Measurements from ENCODE around the gene FSTL4. TPM values are rescaled to one million over a fixed set of nuclear protein-coding genes. Genes with fewer than 3 reads are reported as not detected.

The FSTL4 gene
- total RNA-seq, 3 donors from 2014 or later = 0.42 to 1.7 (median 0.46) TPM

- no peak for ATAC-seq
- no peak overlapping the region for H3K4me3 Mint-ChIP-seq
- H3K4me1 Mint-ChIP-seq (ENCODE audit: low read depth) = no peaks in the 10 kb centered on the region
- no peaks in the 10 kb centered on the region for H3K36me3 Mint-ChIP-seq (ENCODE audit: insufficient read depth)
- H3K9me3 Mint-ChIP-seq = no peaks in the 10 kb centered on the region
- H3K27me3 Mint-ChIP-seq (ENCODE audit: low read depth) = peaks cover 4% of the 10 kb centered on the region
- no peak for DNase-seq
Observed at GRCh38 chr5:133338504-133339355, 273.6 kb downstream of the FSTL4 start.

GRCh38 chr5:133337795-133338445, 274.4 kb downstream of the FSTL4 start:
- Mint-ChIP-seq H3K4me1 (ENCODE audit: low read depth) (no peaks in the 10 kb centered on the region), H3K27me3 (ENCODE audit: low read depth) (peaks cover 6% of the 10 kb centered on the region), H3K36me3 (ENCODE audit: insufficient read depth) (no peaks in the 10 kb centered on the region), H3K9me3 (no peaks in the 10 kb centered on the region), H3K4me3 (no peak overlapping the region)
- no peak for DNase-seq
- no peak for ATAC-seq

- no peak for ATAC-seq
- H3K4me3 Mint-ChIP-seq = no peak overlapping the region
- H3K4me1 Mint-ChIP-seq (ENCODE audit: low read depth) = no peaks in the 10 kb centered on the region
- no peaks in the 10 kb centered on the region for H3K9me3 Mint-ChIP-seq
- no peak for DNase-seq
- H3K36me3 Mint-ChIP-seq (ENCODE audit: insufficient read depth) = no peaks in the 10 kb centered on the region
- H3K27me3 Mint-ChIP-seq (ENCODE audit: low read depth) = peaks cover 6% of the 10 kb centered on the region
Observed at GRCh38 chr5:133336969-133337410, 275.4 kb downstream of the FSTL4 start.

GRCh38 chr5:133336121-133336968, 276.0 kb downstream of the FSTL4 start:
- Mint-ChIP-seq H3K36me3 (ENCODE audit: insufficient read depth) (no peaks in the 10 kb centered on the region), H3K9me3 (no peaks in the 10 kb centered on the region), H3K27me3 (ENCODE audit: low read depth) (peaks cover 6% of the 10 kb centered on the region), H3K4me1 (ENCODE audit: low read depth) (no peaks in the 10 kb centered on the region), H3K4me3 (no peak overlapping the region)
- ATAC-seq (no peak), DNase-seq (no peak)

- no peak for DNase-seq
- ATAC-seq = no peak
- Mint-ChIP-seq H3K36me3 (ENCODE audit: insufficient read depth) (no peaks in the 10 kb centered on the region), H3K4me1 (ENCODE audit: low read depth) (no peaks in the 10 kb centered on the region), H3K9me3 (no peaks in the 10 kb centered on the region), H3K27me3 (ENCODE audit: low read depth) (peaks cover 6% of the 10 kb centered on the region), H3K4me3 (no peak overlapping the region)
Observed at GRCh38 chr5:133334796-133335639, 277.3 kb downstream of the FSTL4 start.

GRCh38 chr5:133333326-133334150, 278.8 kb downstream of the FSTL4 start:
- Mint-ChIP-seq H3K4me3 (no peak overlapping the region), H3K9me3 (no peaks in the 10 kb centered on the region), H3K36me3 (ENCODE audit: insufficient read depth) (no peaks in the 10 kb centered on the region), H3K4me1 (ENCODE audit: low read depth) (no peaks in the 10 kb centered on the region), H3K27me3 (ENCODE audit: low read depth) (peaks cover 2% of the 10 kb centered on the region)
- ATAC-seq = no peak
- no peak for DNase-seq

GRCh38 chr5:133332439-133333024, 279.8 kb downstream of the FSTL4 start:
- DNase-seq (no peak), ATAC-seq (peak in 1 of 2 donors; percentile 25)
- Mint-ChIP-seq H3K9me3 (no peaks in the 10 kb centered on the region), H3K4me1 (ENCODE audit: low read depth) (no peaks in the 10 kb centered on the region), H3K36me3 (ENCODE audit: insufficient read depth) (no peaks in the 10 kb centered on the region), H3K4me3 (no peak overlapping the region), H3K27me3 (ENCODE audit: low read depth) (peaks cover 2% of the 10 kb centered on the region)

GRCh38 chr5:133331941-133332340, 280.4 kb downstream of the FSTL4 start:
- ATAC-seq (no peak), DNase-seq (no peak)
- no peaks in the 10 kb centered on the region for H3K36me3 Mint-ChIP-seq (ENCODE audit: insufficient read depth)
- H3K9me3 Mint-ChIP-seq = no peaks in the 10 kb centered on the region
- H3K4me3 Mint-ChIP-seq = no peak overlapping the region
- H3K4me1 Mint-ChIP-seq (ENCODE audit: low read depth) = no peaks in the 10 kb centered on the region
- peaks cover 2% of the 10 kb centered on the region for H3K27me3 Mint-ChIP-seq (ENCODE audit: low read depth)

- Mint-ChIP-seq H3K9me3 (no peaks in the 10 kb centered on the region), H3K4me3 (no peak overlapping the region), H3K36me3 (ENCODE audit: insufficient read depth) (no peaks in the 10 kb centered on the region), H3K4me1 (ENCODE audit: low read depth) (no peaks in the 10 kb centered on the region), H3K27me3 (ENCODE audit: low read depth) (peaks cover 2% of the 10 kb centered on the region)
- ATAC-seq = no peak
- no peak for DNase-seq
Observed at GRCh38 chr5:133330956-133331355, 281.4 kb downstream of the FSTL4 start.

GRCh38 chr5:133328800-133329199, 283.5 kb downstream of the FSTL4 start:
- Mint-ChIP-seq H3K27me3 (ENCODE audit: low read depth) (peaks cover 2% of the 10 kb centered on the region), H3K4me1 (ENCODE audit: low read depth) (no peaks in the 10 kb centered on the region), H3K4me3 (no peak overlapping the region), H3K9me3 (no peaks in the 10 kb centered on the region), H3K36me3 (ENCODE audit: insufficient read depth) (no peaks in the 10 kb centered on the region)
- DNase-seq = no peak
- no peak for ATAC-seq

- no peak for ATAC-seq
- Mint-ChIP-seq H3K36me3 (ENCODE audit: insufficient read depth) (no peaks in the 10 kb centered on the region), H3K4me1 (ENCODE audit: low read depth) (no peaks in the 10 kb centered on the region), H3K4me3 (no peak overlapping the region), H3K9me3 (no peaks in the 10 kb centered on the region), H3K27me3 (ENCODE audit: low read depth) (no peaks in the 10 kb centered on the region)
- DNase-seq = no peak
Observed at GRCh38 chr5:133327946-133328401, 284.4 kb downstream of the FSTL4 start.

- ATAC-seq = no peak
- peaks cover 10% of the 10 kb centered on the region for H3K4me1 Mint-ChIP-seq (ENCODE audit: low read depth)
Observed at GRCh38 chr5:133326361-133326760, 286.0 kb downstream of the FSTL4 start.

GRCh38 chr5:133325864-133326263, 286.5 kb downstream of the FSTL4 start:
- H3K27me3 Mint-ChIP-seq (ENCODE audit: low read depth) = no peaks in the 10 kb centered on the region
- peaks cover 12% of the 10 kb centered on the region for H3K4me1 Mint-ChIP-seq (ENCODE audit: low read depth)
- H3K36me3 Mint-ChIP-seq (ENCODE audit: insufficient read depth) = no peaks in the 10 kb centered on the region
- H3K4me3 Mint-ChIP-seq = no peak overlapping the region
- no peaks in the 10 kb centered on the region for H3K9me3 Mint-ChIP-seq
- ATAC-seq (no peak), DNase-seq (no peak)

More at GRCh38 chr5:133326361-133326760, 286.0 kb downstream of the FSTL4 start:
- DNase-seq = no peak
- Mint-ChIP-seq H3K4me3 (no peak overlapping the region), H3K9me3 (no peaks in the 10 kb centered on the region), H3K27me3 (ENCODE audit: low read depth) (no peaks in the 10 kb centered on the region), H3K36me3 (ENCODE audit: insufficient read depth) (no peaks in the 10 kb centered on the region)

All from activated T-cell treated with anti-CD3 and anti-CD28 coated beads, Interleukin-2, amount 50 U/mL, for 4 hours (primary cell).